ENCODE data around the gene CIB2. TPM values are rescaled to one million over a fixed set of nuclear protein-coding genes. Genes with fewer than 3 reads are reported as not detected.
"Not testable (repeated sequence)": the region's sequence is repeated elsewhere in the genome, so short reads cannot be mapped to it uniquely, and the experiment has no call there.

CIB2 gene
- polyA plus RNA-seq (2014; cell fraction: cytosol; rRNA removed), result 47.9 and 55.2 TPM in 2 replicates
- polyA plus RNA-seq (2014; cell fraction: nucleus; rRNA removed), result 21.6 and 26.8 TPM in 2 replicates

GRCh38 chr15:78131295-78132061, at the start of gene CIB2:
Gene CIB2 (minus strand): TSS chr15:78131445. CDS start chr15:78131215, 230 bp downstream.
- DNase-seq (ENCODE audit: low spot score), result peak; percentile 83

DNA sequence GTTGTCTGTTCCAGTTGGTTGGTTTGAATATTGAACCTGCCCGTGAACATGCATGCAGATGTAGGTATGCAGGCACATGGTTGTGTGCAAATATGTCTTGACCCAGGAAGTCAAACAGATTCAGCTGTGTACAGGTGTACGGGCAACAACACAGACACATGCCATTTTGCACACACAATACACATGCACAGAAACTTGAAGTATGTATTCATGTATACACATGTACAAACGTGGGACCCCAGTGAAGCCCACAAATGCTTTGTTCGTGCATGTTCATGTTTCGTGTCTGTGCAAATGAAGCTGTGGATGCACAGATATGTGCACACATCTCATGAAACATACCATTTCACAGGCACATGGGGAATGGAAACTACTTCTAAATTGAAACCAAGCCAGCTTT, 48.7 kb upstream of the CIB2 start:
- DNase-seq (ENCODE audit: low spot score), result no peak

DNA sequence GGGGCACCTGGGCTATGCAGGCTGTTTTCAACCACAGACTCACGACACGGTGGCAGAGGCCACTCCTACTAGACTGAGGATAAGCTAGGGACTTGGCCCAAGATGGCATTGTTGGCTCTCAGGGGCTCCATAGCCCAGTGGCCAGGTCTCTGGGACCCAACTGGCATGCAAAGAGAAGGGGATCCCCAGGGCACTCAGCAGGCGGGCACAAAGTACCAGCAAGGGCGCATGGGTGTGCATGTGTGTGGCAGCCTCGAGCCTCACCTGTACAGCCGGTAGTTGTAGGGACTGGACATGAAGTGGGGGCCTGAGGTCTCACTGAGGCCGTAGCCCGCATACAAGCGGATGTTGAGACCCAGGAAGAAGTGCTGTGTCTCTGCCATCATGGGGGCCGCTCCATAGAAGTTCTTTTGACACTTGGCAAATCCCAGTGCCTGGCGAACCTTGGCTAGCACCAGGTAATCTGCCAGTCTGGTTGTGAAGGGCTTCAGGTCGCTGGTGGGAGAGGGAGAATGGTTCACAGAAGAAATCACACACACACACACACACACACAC, 48.1 kb upstream of the CIB2 start:
- DNase-seq (ENCODE audit: low spot score), result no peak

GRCh38 chr15:78178064-78178463, 46.8 kb upstream of the CIB2 start:
- DNase-seq (ENCODE audit: low spot score), result no peak

- DNase-seq (ENCODE audit: low spot score), result peak; percentile 28
These were observed 46.2 kb upstream of the CIB2 start for GRCh38 chr15:78177447-78177873.

DNA sequence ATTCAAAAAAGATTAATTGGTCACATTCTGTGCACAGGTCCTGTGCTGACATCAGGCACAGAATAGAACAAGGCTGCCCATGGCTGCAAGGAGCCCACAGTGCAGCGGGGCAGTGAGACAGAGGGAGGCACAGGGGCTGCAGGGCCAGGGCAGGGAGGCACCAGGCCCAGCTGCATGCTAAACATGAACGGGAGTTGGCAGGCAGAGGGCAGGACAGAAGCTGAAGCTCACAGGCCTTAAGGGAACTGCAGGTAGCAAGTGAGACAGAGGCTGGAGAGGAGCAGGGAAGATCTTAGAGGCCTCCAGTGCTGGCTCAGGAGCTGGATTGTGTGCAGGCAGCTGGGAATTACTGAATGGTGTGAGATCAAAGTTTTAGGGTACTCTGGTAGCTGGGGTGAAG, 44.1 kb upstream of the CIB2 start:
- DNase-seq (ENCODE audit: low spot score), result no peak

DNA sequence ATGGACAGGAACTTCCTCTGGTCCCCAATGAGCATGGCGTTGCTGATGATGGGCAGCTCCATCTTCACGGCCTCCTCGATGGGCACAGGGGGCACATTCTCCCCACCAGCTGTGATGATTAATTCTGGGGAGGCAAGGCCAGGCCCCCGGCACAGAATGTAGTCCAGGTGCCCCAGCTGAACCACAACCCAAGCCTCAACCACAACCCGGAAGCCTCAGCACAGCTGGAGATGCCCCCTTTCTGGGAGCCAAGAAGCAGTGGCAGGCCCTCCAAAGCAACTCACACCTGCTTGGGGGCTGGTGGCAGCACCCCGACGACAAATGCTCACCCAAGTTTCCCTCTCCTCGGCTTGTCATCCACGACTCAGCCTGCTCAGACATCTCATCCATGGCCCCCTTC, 43.2 kb upstream of the CIB2 start:
- DNase-seq (ENCODE audit: low spot score), result no peak

DNA sequence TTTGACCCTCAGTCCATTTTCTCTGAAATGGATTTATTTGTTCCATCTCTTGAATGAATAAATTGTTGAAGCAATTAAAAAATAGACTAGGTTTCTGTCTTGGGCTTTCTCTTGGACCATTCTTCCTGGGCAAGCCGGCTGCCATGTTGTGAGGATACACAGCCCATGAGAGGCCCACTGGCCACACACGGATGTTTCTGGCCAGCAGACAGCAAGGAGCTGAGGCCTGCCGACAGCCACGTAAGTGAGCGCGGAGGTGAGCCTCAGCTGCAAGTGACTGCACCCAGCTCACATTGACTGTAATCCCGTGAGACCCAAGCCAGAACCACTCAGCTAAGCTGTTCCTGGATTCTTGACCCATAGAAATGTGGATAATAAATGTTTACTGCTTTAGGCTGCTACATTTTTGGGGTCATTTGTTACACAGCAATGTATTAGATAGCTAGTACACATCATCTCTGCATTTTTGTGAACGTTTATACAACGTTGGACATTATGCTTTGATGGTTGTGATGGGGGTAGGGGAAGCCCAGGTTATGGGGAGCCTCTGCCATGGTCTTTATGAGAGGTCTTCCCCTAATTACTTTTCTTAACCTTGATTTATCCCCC, 40.7 kb upstream of the CIB2 start:
- no peak for DNase-seq (ENCODE audit: low spot score)

- no peak for DNase-seq (ENCODE audit: low spot score)
These were observed 39.9 kb upstream of the CIB2 start for GRCh38 chr15:78170848-78171773.

GRCh38 chr15:78168608-78169007, 37.4 kb upstream of the CIB2 start:
- no peak for DNase-seq (ENCODE audit: low spot score)

DNA sequence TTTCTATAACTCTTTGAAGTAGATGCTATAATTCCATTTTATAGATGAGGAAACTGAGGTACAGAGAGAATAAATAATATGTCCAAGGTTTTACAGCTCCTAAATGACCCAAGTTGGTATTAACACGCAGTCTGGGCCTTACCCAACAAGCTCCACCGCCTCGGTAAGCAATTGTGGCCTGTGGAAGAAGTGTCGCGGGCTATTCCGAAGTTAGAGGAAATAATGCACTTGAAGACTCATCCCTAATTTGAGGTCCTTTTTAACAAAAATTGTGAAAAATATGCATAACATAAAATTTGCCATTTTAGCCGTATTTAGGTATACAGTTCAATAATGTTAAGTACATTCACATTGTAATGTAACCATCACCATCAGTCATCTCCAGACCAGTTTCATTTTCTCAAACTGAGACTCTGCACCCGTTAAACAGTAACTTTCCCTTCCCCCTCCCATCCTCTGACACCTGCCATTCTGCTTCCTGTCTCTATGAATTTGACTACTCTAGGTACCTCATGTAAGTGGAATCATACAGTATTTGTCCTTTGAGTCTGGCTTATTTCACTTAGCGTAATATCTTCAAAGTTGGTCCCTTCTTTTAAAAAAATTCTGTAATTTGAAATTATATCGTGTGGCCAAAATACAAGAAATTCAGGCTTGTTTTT, 36.1 kb upstream of the CIB2 start:
- DNase-seq (ENCODE audit: low spot score), result no peak

GRCh38 chr15:78164010-78164409, 32.8 kb upstream of the CIB2 start:
- DNase-seq (ENCODE audit: low spot score), result no peak

DNA sequence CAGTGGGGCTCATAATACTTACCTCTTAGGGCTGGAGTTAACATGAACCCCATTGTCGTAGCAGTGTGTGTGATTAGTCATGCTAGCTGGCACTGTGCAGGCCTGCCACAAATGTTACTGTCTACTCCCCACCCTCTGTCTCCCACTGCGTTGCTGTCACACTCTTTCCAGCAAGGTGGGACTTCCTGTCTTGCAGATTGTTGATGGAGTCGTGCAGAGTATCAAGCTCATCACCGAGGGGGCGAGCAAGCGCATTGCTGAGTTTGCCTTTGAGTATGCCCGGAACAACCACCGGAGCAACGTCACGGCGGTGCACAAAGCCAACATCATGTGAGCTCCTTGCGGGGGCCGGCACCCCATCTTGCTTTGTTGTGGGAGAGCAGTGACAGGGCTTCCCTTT, 30.8 kb upstream of the CIB2 start:
- DNase-seq (ENCODE audit: low spot score), result no peak

DNA sequence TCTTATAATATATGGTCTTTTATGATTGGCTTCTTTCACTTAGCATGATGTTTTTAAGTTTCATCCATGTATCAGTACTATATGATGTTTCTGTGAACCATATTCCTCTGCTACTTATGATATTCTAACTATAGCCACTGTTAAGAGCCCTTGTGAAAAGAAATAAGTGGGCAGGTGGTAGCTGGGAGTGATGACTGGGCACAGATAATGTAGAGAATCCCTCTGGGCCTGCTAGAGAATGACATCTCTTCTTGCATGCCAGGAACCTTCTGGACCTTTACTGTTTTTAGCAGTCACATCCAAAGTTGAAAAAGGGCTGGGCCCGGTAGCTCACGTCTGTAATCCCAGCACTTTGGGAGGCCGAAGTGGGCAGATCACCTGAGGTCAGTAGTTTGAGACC, 28.1 kb upstream of the CIB2 start:
- DNase-seq (ENCODE audit: low spot score), result no peak

- DNase-seq (ENCODE audit: low spot score), result no peak
These were observed 26.0 kb upstream of the CIB2 start for GRCh38 chr15:78157203-78157602.

GRCh38 chr15:78156653-78157052, 25.4 kb upstream of the CIB2 start:
- DNase-seq (ENCODE audit: low spot score), result no peak

DNA sequence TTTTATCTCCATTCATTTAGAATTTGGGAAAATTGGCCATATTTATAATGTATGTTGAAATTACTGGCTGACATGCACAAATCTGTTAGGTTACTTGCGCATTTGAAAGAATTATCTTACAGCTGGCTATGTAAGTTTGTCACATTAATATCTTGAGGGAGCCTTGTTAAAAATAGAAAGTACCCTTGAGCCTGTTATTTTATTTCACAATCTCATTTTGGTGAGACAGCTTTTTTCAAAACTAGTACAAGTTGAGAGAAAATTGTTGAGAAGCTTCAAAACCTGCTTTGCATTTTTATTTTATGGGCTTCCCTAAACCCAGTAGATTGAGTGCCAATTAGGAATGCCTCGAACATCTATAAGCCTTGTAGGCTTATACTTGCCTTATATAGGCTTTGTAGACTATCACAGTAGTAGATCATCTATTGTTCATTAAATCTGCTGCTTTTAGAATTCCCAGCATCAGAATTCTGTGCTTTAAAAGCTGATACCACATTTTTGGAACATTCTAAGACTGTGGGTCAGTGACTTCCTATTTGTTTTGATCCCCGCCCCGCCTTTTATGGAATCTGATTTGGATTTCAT, 24.2 kb upstream of the CIB2 start:
- DNase-seq (ENCODE audit: low spot score), result no peak

DNA sequence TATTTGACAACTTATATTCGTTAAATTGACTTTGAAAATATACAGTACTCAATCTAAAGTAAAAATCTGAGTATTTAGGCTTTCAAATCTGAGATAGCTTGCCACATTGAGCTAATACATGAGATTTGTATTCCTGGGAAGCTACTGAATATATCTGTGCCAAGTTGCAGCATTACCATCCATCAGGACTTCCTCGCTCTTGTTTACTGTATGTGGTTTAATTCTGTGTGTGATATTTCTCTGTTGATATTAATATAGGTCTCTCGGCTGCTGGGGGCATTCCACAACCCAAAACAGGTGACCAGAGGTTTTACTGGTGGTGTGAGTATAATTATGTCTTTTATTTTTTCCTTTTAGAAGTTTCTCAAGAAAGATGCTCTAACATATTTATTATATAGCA, 23.7 kb upstream of the CIB2 start:
- DNase-seq (ENCODE audit: low spot score), result no peak

GRCh38 chr15:78151075-78151474, 19.8 kb upstream of the CIB2 start:
- DNase-seq (ENCODE audit: low spot score), result not testable (repeated sequence)

DNA sequence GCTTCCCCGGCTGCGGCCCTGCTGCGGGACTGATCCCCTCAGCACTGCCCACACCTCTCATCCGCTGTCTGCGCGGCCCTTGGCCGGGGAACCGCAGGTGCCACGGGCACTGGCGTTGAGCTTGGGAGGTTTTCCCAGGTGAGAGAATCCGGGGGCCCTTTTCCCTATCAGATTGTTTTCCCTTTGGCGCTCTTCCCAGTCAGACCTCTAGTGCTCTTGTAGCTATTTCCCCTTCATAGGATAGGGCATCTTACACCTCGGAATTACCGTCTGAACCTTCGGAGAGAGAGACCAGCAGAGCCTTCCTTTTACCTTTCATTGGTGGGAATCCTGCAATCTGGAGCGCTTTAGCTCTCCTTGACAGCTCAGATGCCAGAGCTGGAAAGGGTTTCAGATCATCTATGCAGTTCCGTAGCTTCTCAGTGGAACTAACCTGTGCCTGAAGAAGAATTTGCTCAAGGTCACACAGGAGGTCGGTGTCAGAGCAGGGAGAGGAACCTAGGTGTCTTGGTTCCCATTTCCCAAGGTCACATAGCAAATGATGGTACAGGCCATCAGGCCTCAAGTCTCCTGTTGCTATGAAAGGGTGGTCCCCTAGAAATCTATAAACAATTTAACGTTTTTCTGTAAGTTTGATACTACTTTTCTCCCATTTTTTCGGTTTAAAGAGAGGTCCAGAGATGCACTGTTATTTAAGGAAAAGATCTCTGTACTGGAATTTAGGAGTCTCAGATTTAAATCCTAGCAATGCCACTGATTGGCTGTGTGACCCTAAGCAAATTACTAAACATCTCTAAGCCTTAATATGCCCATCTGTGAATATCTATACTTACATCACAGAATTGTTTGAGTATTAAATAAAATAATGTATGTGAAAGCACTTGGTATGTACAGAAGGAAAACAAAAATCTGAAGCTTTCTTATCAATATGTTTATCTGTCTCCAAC, 18.8 kb upstream of the CIB2 start:
- DNase-seq (ENCODE audit: low spot score), result no peak
